DMS 273 (cell line): ENCODE measurements around the gene MARVELD3.

ENCODE experiments used
- DNase-seq: peaks from one replicate; lab custom pipeline; 2025; ENCODE audit not compliant: unreplicated experiment; lab: John Stamatoyannopoulos, UW

The MARVELD3 gene

DNA sequence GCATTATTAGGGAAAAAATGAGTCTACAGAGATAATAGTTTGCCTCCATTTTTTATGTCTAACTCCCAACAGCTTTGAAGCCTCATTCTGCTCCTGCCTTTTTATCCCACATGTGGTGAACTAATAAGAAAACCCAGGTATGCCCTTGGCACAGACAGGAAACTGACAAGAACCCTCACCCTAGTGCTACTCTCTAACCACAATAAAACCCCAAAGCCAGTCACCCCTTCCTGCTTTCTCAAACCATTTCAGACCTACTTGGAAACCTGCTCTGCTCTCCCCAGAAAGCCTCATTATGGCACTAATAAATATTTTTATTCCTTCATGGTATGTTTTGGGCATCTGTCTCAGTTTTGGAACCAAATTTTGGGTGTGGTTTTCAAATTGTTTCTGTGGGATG is 3.9 kb upstream of the MARVELD3 start:
- DNase-seq = no peak

DNA sequence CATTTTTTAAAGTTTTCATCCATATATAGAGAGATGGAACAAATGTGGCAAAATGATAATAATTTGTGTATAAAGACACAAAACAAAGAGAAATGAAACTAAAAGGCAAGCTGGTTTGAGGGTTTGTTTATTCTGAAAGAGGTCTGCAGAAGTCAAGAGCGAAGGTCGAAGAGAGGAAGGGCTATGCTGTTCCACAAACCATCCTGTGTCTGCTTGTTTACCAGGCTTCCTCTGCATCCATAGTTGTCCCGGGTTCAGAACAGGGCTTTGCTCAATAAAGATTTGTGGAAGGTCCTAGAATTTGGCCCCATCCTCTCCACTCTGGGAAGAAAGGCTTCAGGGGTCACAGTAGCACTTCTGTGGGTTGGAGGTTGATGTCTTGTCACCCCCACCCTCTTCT is 2.4 kb upstream of the MARVELD3 start:
- DNase-seq = no peak

DNA sequence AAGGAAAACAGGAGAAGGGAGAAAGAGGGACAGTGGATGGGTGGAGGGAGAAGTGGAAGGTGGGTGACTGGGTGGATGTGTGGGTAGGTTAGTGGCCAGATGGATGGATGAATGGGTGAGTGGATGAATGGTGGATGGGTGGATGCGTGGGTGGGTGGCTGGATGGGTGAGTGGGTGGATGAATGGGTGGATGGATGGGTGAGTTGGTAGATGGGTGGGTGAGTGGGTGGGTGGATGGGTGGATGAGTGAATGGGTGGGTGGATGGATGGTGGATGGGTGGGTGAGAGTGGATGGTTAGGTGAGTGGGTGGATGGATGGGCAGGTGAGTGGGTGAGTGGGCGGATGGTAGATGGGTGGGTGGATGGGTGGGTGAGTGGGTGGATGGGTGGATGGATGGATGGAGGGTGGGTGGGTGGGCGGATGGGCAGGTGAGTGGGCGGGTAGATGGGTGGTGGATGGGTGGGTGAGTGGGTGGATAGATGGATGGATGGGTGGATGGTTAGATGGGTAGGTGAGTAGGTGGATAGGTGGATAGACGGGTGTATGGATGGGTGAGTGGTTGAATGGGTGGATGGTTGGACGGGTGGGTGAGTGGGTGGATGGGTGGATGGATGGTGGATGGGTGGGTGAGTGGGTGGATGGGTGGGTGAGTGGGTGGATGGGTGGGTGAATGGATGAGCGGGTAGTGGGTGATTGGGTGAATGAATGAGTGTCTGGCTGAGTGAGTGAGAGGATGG is 702 bp upstream of the MARVELD3 start:
- DNase-seq = no peak

DNA sequence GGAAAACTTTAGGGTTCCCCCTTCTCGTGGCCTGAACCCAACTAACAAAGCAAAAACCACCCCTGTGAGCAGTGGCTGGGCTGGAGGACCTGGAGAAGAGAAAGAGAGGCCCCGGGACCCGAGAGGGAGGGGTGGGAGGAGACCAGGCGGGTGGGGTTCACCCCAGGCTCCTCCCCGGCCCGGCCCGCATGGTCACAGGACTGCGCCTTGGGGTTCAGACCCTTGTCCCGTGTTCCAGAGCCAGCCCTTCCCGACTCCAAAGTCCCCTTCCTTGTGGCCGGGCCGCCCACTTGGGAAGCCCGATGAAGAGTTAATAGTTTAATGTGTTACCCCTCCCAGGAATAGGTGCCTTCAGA is 852 bp downstream of the MARVELD3 start:
- DNase-seq = no peak

DNA sequence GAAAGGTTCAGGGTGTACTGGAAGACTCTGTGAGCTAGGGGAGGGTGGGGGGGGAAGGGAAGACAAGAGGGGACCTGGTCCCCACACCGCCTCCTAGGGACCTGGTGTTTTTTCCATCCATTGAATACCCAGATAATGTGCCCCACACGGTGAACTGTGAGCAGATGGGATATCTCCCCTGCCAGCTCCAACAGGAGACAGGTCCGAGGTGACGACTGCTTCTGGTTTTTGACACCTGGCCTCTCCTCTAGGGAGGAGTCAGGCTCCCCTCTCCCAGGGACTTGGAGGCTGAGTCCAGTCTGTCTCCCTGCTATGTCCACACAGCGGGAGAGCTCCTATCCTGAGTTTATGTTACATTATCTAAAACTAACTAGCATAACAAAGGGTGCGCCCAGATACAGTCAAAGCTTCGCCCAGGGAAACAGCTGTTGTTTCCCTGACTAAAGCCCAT is 1.8 kb downstream of the MARVELD3 start:
- DNase-seq = peak; percentile 64

DNA sequence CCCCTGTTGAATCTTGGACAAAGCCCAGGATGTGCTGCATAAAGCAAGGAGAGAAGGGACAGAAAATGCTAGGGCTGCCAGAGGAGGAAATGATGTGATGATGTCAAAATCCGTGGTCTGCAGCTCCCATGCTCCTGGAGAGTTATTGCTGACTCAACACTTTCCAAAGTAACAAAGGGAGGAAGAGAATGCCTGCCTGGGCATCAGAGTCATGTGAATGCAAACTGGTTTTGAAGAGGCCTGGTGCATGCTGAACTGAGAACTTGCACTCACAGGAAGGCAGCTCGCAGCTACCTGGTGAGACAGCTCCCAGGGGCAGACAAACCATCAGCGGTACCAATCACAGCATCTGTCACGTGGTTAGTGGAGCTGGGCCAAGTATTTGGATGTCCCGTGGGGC is 2.8 kb downstream of the MARVELD3 start:
- DNase-seq = peak; percentile 42

DNA sequence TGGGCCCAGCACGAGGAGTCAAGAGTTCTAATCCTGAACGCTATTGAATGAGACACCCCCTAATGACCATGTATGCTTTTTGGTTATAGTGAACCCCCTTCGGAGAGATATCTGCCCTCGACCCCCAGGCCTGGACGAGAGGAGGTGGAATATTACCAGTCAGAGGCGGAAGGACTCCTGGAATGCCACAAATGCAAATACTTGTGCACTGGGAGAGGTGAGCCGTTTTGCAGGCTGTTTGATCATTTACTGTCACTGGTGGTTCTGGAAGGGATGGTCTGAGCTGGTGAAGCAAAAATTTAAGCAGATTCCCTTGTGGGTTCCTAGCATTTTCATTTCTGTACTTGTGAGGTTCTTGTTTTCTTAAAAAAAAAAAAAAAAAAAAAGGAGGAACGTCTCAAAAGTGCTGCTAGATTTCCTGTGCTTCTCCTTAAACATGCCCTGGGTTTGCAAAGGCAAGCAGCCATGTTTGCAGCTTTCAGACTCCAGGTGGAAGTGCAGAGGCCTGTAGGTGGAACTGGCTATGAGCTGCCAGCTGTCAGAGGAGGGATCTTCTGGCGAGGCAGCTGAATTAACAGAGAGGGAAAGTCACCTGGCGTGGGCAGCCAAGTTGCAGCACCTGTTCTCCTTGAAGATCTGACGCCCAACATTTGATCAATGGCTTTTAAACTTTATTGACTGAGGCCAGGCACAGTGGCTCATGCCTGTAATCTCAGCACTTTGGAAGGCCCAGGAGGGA is 3.5 kb downstream of the MARVELD3 start:
- peak; percentile 38 for DNase-seq

DNA sequence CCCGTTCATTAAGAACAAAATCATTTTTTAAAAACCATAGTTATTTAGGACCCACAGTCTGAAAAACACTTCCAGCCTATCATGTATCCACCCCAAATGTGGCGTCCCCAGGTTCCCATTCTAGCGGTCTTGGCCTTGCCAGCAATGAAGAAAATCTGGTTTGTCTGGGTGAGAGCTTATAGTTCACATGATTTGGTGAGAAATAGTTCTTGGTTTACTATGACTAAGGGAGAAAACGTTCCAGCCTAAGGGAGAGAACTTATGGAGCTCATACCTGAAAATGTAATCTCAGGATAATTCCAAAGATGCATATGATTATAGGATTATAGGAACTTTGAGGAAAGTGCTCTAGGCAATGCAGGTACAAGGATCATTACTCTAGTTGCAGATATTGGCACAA is 4.8 kb downstream of the MARVELD3 start:
- DNase-seq = no peak

DNA sequence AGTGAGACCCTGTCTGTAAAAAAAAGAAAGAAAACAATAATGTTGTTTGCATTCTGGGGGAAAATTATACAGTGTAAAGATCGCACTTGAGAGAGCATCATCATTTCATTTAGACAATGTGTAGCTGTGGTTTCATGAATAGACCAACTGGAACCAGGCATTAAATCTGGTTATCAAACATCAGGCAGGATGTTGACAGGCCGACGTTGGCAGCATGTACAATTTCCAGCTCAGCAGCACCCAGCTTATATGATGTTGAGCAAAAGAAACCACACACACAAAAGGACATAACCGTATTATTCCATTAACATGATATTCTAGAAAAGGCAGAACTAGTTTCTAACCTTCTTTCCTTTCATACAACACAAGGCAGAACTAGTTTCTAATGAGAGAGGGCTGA is 5.8 kb downstream of the MARVELD3 start:
- no peak for DNase-seq

DNA sequence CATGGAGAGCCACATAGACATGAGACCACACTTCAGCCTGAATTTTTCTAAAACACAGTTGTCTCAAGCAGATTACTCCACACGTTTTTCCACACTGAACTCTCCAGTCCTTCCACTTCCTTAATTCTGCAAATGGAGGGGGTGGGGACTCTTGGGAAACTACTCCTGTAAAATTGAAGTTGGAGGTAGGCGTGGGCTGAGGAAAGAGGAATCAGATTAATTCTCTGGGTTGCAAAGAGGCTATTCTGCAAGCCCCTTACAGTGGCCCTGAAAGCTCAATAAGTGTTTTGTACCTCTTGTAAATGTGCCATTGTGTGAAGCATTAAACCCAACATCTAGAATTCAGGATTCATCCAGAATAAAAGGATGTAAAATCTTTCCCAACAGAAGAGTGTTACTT is 9.6 kb downstream of the MARVELD3 start:
- DNase-seq = no peak

DNA sequence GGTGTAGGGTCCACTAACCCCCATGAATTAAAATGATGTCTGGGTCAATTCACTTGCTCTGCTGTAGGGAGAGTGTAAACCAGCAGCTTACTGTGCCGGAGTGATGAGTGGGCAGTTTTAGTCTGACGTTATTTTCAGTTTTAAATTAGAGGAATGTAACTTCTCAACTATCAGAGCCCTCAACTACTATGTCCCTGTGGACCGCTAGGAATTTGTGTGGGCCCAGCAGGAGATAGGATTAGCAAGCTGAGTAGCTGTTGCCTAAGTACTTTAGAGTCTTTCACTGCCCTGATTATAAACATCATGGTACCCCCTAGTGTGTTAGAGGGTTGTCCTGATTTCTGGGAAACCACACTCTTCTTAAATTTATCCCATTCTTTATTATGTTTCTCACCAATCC is 11.4 kb downstream of the MARVELD3 start:
- no peak for DNase-seq

DNA sequence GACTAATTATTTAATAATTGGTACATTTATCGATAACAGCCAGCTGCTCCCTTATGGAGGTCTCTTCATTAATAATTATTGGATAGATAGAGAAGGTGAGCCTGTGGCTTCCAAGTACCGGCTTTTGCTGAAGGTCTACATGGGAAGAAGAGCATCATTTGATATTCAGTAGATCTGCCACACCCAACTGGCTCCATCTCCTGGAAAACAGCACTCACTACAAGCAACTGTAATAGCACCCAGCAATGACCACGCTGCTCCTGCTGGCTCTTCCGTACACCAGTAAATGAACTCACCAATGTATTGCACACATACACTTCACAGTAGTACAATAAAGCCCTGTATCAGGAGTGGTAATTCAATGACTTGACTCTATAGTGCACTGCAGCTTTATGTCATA is 19.5 kb downstream of the MARVELD3 start:
- peak; percentile 56 for DNase-seq

DNA sequence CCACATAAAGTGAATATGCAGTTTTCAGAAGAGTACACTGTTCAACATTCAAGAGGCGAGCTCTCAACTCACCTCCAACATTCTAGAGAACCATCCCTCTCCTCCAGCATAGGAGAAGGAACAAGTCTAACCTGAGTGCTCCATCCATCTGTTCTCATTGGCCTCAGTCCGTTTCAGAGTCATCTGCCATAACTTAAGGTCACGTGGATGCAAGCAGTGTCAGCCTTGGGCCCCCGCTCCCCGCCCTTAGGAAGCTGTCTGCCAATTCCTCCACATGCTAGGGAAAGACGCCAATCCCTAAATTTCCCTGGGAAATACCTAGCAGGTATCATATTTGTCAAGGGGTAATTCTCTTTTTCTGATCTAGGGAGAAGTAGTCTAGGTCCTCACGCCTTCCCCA is 21.4 kb downstream of the MARVELD3 start:
- no peak for DNase-seq

DNA sequence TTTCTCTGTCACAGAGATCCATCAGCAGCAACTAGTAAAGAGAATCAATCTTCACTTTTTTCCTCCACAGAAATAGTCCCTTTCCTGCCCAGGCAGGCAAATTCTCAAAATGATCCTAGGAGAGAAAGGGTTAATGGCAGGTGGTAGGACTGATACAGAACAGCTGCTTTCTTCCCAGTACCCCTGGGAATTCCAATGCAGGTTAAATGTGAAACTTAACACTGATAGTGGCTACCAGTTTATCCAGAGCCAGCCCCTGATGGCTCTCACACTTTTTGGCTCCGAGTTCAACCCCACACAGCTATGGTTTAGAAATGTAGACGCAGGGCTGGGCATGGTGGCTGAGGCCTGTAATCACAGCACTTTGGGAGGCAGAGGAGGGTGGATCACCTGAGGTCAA is 22.2 kb downstream of the MARVELD3 start:
- peak; percentile 43 for DNase-seq

DNA sequence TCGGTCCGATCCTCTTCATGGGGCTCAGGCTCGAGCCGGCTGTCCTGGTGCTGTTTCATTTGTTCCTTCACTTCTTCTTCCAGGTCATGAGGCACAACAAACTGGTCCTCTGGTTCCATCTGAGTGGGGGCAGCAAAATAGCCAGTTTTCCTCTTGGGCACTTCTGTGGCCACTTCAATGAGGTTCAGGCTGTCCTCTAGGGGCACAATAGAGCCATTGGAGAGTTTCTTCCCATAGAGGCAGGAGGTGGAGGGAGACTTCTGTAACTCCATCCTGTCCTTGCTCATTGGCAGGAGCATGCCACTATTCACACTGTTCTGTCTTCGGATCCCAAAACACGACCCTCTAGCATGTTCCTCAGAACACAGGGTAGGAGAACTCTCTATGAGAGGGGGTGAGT is 22.9 kb downstream of the MARVELD3 start:
- peak; percentile 18 for DNase-seq

DNA sequence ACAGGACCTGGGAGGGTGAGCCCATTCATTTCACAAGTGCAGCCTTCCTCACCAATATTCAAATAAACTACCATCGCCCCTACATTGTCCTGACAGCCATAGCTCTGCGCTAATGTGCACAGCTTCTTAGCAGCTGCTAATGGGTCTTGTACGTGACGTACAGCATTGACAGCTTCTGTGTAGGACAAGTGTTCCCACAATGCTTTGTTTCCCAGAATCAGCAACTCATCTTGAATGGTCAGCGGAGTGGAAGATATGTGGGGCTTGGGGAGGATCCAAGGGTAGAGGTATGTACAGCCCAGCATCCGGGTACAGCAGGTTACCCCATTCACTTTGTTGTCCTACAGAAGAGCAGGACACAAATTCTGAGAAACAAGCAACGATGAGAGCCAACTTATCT is 23.7 kb downstream of the MARVELD3 start:
- no peak for DNase-seq

DNA sequence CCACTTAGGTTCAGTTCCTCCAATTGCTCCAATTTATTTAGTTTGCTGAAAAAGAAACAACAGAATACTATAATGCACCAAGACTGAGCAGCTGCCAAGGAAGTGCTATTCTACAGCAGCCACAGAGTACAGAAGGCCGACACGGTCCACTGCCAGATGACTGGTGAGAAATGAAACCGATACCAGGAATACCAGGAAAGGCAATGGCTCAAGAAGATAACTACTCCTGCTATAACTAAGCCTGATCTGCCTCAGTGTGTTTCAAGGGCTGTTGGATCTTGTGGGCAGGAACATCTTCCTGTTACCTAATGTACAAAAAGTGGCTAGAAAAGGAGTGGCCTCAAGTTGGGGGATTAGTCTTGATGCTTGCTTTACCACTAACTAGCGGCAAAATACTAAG is 32.8 kb downstream of the MARVELD3 start:
- no peak for DNase-seq

DNA sequence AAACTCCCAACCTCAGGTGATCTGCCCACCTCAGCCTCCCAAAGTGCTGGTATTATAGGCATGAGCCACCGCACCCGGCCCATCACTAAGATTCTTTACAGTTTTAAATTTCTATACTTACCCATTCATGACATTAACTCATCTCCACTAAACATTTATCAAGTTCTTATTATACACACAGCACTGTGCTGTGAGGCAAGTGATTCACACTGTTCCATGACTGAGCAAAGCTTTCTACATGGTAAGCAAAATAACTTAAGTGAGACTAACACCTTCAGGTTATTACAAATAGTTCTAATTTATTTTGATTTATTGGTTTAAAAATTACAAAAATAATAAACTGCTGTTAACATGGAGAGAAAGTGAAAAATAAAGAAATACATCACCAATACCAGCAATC is 33.5 kb downstream of the MARVELD3 start:
- no peak for DNase-seq

DNA sequence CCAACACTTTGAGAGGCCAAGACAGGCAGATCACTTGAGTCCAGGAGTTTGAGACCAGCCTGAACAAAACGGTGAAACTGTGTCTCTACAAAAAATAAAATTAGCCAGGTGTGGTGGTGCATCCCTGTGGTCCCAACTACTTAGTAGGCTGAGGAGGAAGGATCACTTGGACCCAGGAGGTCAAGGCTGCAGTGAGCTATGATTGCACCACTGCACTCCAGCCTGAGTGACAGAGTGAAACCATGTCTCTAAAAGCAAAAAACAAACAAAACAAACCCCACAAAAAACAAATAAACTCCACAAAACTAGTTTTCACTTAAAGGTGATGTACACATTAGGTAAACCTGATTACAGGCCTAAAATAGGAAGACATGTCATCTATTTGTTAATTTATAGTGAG is 40.3 kb downstream of the MARVELD3 start:
- DNase-seq = no peak

DNA sequence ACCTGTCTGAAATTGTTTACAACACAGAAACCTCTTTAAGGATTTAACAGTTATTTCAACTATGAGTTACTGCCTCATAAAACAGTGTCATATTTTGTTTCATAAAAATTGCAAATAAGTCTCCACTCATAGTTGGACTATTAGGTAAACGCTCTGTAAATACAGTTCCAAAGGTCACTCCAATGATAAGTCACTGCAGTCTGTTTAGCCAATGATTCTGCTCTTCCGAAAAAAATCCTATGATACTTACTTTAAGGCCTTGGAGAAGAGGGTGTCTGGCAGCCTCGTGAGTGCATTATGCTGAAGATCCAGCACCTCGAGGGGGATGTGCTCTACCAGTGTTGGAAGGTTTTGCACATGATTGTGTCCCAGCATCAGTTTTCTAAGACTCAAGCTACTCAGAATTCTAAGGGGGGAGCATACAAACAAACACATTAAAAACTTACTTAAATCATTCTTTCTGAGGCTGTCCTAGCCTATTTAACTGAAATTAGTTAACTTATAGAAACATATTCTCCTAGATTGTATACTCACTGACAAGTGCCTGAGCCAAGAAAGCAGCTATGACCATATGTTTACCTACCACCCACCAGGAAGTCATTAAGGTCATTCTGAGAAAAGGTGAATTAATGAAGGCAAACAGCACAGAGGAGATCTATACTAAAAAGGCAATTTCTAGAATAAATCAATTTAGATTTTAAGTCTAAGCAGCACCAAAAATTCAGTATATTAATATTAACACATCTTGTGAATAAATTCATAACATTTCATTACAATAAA is 41.1 kb downstream of the MARVELD3 start:
- no peak for DNase-seq

DNA sequence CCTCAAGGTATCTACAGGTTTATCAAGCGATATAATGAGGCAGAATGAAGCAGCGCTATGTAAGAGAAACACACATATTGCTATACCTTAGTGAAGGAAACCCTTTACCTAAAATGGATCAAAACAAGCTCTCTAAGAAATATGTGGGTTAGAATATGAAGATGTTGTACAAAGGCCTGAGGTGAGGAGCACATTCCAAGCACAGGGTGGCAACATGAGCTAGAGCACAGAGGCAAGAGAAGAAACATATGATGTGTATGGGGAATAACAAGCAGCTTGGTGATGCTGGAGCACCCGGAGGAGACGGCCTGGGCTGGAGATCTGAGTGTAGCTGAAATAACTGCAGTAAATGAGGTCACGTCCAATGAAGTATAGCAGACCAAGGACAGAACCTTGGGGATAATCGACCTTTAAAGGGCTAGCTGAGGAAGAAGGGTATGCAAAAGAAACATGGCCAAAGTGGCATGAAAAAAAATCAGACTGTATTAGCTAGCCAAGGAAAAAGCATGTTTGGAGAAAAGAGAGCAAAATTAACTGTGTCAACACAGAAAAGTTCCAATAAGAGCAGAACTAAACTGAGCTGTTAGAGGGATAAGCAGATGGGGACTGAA is 44.0 kb downstream of the MARVELD3 start:
- DNase-seq = no peak

DNA sequence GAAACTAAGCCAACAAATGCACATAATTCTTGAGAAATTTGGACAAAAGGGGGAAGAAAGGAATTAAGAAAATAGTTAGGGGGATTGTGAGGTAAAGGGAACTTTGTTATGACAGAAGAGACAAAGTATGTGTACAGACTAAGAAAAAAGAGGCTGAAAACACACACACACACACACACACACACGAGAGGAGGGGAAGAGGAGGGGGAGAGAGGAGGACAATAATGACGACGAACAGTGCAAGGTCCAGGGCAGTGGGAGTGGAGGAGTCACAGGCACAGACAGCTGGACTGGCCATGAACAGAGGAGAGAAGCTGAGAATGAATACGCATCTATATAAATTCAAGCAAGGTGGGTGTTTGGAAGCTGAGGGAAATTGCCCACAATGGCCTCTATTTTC is 44.6 kb downstream of the MARVELD3 start:
- no peak for DNase-seq
